GM19239 (cell line): ENCODE data around the gene FOXE1.

ENCODE experiments used
- DNase-seq: peaks from one replicate; pipeline ENCODE4 v3.0.0; 2011; ENCODE audit warnings: low spot score; ENCODE audit not compliant: insufficient read length
- FAIRE-seq: peaks from 2 replicates; lab custom pipeline; 2011; peaks lifted over from hg19 to GRCh38; lab: Jason Lieb, UNC

FOXE1 gene

DNA sequence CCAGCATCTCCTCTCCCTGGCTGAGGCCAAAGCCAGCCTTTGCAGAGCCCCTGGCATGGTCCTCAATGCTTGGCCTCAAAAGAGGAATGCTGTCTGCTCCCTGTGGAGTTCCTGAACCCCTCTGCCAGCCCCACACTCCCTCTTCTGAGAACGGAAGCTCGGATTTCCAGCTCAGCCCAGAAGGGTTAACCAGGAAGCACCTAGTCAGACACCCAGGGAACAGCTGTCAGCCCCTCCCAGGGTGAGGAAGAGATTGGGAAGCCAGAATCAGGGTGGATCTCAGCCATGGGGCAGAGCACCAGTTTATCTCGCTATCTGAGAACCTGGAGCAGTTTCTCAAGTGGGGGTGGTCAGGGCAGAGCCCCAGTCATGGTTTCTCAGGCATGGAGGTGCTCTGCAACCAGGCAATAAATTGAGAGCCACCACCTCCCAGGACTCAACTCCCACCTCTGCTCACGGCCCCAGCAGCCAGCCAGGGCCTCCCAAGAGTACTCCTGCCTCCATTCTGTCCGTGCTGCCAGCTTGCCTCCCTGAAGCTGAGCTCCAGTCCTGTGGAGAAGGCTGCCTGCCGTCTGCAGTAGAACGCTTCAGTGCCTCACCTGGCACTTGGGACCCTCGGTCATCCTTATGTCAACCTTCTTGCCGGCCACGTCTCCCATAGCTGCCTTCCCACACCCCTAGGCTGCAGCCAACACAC lies 7.6 kb downstream of the FOXE1 start:
- FAIRE-seq: no peak

GRCh38 chr9:97861148-97861475 lies 8.1 kb downstream of the FOXE1 start:
- DNase-seq (no peak), FAIRE-seq (no peak)

More for the DNA sequence above, 7.6 kb downstream of the FOXE1 start:
- DNase-seq: no peak

DNA sequence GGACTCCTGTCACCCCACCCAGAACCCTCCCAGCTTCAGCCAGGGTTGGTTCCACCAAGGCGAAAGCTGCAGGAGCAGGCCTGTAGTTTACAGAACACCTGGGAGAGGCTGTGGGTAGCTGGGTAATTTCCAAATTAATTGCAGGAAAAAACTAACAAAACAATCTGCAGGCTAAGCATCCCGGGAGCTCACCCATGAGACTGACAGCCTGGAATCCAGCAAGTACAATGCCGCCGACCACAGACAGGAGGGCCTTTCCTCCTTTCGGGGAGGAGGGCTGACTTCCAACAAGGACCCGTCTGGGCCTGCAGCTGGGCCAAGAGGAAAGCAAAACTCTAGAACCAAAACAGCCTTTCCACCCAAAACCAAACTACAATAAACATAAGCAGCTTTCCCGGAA lies 10.3 kb downstream of the FOXE1 start:
- FAIRE-seq (no peak), DNase-seq (no peak)

DNA sequence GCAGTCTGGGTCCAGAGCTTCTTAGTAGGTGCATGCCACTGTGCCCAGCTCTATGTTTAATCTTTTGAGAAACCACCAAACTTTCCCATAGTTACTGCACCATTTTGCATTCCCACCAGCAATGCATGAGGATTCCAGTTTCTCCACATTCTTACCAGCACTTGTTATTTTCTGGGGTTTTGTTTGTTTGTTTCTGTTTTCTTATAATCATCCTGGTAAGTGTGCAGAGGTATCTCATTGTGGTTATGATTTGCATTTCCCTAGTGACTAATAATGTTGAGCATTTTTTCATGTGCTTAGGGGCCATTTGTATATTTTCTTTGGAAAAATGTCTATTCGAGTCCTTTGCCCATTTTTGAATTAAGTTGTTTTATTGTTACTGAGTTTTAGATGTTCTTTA lies 11.4 kb downstream of the FOXE1 start:
- DNase-seq (no peak), FAIRE-seq (no peak)

DNA sequence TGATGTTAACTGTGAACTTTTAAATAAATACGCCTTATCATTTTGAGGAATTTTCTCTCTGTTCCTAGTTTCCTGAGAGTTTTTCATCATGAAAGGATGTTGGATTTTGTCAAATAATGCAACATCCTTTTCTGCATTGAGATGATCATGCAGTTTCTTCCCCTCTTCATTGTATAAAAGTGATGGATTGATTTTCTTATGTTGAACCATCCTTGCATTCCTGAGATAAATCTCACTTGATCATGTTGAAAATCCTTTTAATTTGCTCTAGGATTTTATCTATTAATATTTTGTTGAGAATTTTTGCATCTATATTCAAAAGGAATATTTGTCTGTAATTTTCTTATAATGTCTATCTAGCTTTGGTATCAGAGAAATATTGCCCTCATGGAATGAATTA lies 13.3 kb downstream of the FOXE1 start:
- no peak for DNase-seq
- no peak for FAIRE-seq

GRCh38 chr9:97866848-97867247 lies 13.8 kb downstream of the FOXE1 start:
- DNase-seq (no peak), FAIRE-seq (no peak)

- FAIRE-seq: no peak
- DNase-seq: no peak
These were observed 15.8 kb downstream of the FOXE1 start for GRCh38 chr9:97868859-97869258.

DNA sequence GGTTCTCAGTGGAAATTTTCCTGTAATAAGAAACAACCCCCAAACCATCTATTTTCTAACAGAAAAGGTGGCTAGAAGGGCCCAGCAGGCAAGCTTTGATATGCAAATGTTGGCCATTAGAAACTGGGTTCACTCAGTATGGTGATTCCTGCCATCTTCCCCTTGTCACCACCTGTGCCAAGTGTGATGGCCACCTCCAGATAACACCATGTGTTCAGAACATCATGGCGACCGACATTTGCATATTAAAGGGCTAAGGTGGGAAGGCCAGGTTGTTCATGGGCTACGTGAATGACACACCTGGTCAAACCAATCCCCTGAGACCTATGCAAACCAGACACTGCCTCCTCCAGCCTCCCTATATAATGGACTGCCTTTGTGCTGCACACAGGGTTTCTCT lies 20.4 kb downstream of the FOXE1 start:
- DNase-seq (no peak), FAIRE-seq (no peak)

- FAIRE-seq: no peak
These were observed 20.9 kb downstream of the FOXE1 start for GRCh38 chr9:97873882-97874281.

DNA sequence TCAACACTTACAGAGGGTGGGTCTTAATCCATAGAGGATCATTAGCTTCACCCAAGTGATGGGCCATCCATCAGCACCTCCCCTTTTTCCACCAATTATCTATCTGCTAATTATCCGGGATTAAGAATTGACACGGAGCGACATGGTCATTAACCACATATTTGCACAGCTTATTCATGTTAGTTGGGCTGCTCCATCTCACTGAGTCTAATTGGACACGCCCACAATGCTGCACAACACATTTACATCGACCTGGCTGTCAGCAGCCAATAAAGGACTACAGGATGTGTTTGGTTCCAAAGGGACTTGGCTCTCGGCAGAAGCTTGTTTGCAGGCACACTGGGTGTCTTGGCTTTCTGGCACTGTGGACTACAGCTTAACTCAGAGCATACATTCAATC lies 21.6 kb downstream of the FOXE1 start:
- DNase-seq (no peak), FAIRE-seq (no peak)

More at GRCh38 chr9:97873882-97874281, 20.9 kb downstream of the FOXE1 start:
- no peak for DNase-seq

DNA sequence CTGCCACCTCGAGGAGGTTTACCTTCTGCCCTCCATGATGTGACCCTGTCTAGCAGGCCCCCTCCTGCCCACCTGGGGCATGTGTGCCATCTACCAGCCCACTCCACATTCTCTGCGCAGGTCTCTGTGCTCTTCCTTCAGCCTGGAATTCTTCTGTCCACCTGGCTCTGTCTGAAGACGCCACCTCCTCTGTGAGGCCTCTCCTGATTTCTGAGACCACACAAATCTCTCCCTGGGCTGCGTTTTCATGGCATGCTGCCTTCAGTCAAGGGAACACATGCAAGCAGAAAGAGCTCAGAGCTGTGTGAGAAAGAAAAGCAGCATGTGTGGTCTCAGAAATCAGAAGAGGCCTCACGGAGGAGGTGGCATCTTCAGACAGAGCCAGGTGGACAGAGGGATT lies 22.1 kb downstream of the FOXE1 start:
- FAIRE-seq (no peak), DNase-seq (no peak)

GRCh38 chr9:97876061-97876460 lies 23.0 kb downstream of the FOXE1 start:
- no peak for DNase-seq

DNA sequence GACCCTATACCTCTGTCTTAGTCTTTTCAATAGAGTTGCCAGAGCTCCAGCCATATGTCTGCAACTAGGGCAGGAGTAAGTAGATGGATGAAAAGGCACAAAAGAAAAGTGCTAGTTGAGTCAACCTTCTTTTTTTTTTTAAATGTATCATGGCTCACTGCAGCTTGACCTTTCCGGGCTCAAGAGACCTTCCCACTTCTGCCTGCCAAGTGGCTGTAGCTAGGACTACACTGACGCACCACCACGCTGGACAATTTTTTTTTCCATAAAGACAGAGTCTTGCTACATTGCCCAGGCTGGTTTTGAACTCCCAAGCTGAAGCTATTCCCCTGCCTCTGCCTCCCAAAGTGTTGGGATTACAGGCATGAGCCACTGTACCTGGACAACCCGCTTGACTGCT lies 27.3 kb downstream of the FOXE1 start:
- FAIRE-seq (no peak), DNase-seq (no peak)

More at GRCh38 chr9:97876061-97876460, 23.0 kb downstream of the FOXE1 start:
- FAIRE-seq: no peak

GRCh38 chr9:97889941-97890887 lies 37.2 kb downstream of the FOXE1 start:
- FAIRE-seq (no peak), DNase-seq (peak; percentile 31)

GRCh38 chr9:97891736-97892135 lies 38.7 kb downstream of the FOXE1 start:
- FAIRE-seq: no peak
- DNase-seq: no peak

DNA sequence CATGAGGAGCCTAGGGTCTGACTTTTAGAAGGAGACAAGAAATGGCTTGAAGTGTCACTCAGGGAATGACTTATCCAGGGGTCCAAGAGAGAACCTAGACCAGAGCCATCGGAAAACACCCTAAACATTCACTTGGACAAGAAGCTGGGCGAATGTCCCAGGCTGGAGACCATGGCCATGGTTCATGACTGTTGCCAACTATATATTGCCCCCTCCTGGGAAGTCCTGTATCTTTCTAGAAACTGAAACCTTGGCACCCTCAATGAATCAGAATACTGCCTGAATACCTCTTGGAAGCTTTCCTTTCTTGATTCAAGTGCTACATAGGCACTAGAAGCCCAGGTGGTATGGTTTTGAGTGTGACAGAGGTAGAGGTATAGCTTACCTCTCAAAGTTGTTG lies 39.4 kb downstream of the FOXE1 start:
- DNase-seq: no peak

DNA sequence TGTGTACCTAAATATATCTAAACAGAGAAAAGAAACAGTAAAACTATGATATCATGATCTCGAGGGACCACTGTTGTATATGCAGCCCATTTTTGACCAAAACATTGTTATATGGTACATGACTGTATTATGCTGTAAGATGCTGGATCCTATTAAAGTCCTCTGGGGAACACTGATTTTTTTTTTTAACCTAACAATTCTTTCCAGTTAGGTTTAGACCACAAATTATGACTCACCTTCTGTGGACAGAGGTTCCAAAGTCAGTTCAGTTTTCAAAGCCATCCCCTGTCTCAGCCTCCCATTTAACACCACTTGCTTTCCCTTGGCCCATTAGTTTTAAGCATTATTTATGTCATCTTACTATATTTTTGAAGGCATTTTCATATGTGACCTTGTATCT lies 42.2 kb downstream of the FOXE1 start:
- no peak for DNase-seq
- FAIRE-seq: no peak

More for the DNA sequence above, 39.4 kb downstream of the FOXE1 start:
- no peak for FAIRE-seq

DNA sequence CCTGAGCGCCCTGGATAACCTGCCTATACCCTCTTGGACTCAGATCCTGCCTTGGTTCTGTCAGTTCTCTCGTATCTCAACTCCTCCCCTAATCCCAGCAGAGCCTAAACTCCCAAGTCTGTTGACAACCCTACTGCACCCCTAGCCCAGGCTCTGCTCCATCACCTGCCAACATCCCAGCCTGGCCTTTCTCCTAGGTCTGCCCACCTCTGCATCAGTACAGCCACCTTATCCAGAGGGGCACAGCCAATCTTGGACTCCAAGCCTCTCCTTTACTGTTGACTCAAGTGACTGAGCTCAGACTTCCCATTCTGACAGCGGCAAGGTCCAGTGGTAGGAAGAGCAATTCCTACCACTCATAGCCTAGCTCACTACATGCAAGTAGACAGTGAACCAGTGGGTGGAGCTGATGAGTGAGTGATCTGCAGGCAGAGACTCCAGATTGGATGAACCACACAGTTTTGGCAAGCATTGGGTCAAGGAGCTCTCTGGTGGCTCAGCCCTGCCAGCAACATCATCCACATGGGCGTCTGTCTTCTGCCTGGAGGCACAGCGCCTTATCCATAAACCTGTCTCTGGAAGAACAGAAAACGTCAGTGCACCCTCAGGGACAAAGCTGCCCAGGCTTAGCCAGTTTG lies 42.8 kb downstream of the FOXE1 start:
- FAIRE-seq (peak; percentile 8), DNase-seq (no peak)

GRCh38 chr9:97900103-97900737 lies 47.2 kb downstream of the FOXE1 start:
- no peak for DNase-seq

GRCh38 chr9:97900738-97901565 lies 47.9 kb downstream of the FOXE1 start:
- DNase-seq (no peak), FAIRE-seq (peak; percentile 56)

More at GRCh38 chr9:97900103-97900737, 47.2 kb downstream of the FOXE1 start:
- FAIRE-seq: no peak
